Measurements from ENCODE around the gene TTLL7.
"Not testable (repeated sequence)": the region's sequence is repeated elsewhere in the genome, so short reads cannot be mapped to it uniquely, and the experiment has no call there.

TTLL7 gene

GRCh38 chr1:83932281-83932680, 66.7 kb downstream of the TTLL7 start:
- DNase-seq (ENCODE audit: low read depth, low spot score): no peak

- no peak for DNase-seq (ENCODE audit: low read depth, low spot score)
Measured at GRCh38 chr1:83931658-83932253, 67.2 kb downstream of the TTLL7 start.

- DNase-seq (ENCODE audit: low read depth, low spot score): no peak
Measured at GRCh38 chr1:83929184-83929583, 69.7 kb downstream of the TTLL7 start.

- no peak for DNase-seq (ENCODE audit: low read depth, low spot score)
Measured at GRCh38 chr1:83928396-83928795, 70.5 kb downstream of the TTLL7 start.

GRCh38 chr1:83927701-83928100, 71.2 kb downstream of the TTLL7 start:
- DNase-seq (ENCODE audit: low read depth, low spot score): no peak

- no peak for DNase-seq (ENCODE audit: low read depth, low spot score)
Measured at GRCh38 chr1:83927061-83927460, 71.9 kb downstream of the TTLL7 start.

GRCh38 chr1:83923553-83923952, 75.4 kb downstream of the TTLL7 start:
- no peak for DNase-seq (ENCODE audit: low read depth, low spot score)

GRCh38 chr1:83922431-83922830, 76.5 kb downstream of the TTLL7 start:
- DNase-seq (ENCODE audit: low read depth, low spot score): no peak

GRCh38 chr1:83920320-83920719, 78.6 kb downstream of the TTLL7 start:
- DNase-seq (ENCODE audit: low read depth, low spot score): no peak

GRCh38 chr1:83919872-83920271, 79.1 kb downstream of the TTLL7 start:
- no peak for DNase-seq (ENCODE audit: low read depth, low spot score)

- DNase-seq (ENCODE audit: low read depth, low spot score): no peak
Measured at GRCh38 chr1:83918688-83919285, 80.1 kb downstream of the TTLL7 start.

- no peak for DNase-seq (ENCODE audit: low read depth, low spot score)
Measured at GRCh38 chr1:83917959-83918358, 81.0 kb downstream of the TTLL7 start.

GRCh38 chr1:83916094-83916493, 82.8 kb downstream of the TTLL7 start:
- DNase-seq (ENCODE audit: low read depth, low spot score): not testable (repeated sequence)

GRCh38 chr1:83912876-83913275, 86.1 kb downstream of the TTLL7 start:
- no peak for DNase-seq (ENCODE audit: low read depth, low spot score)

- no peak for DNase-seq (ENCODE audit: low read depth, low spot score)
Measured at GRCh38 chr1:83910461-83910860, 88.5 kb downstream of the TTLL7 start.

- DNase-seq (ENCODE audit: low read depth, low spot score): no peak
Measured at GRCh38 chr1:83909687-83910086, 89.2 kb downstream of the TTLL7 start.

GRCh38 chr1:83905315-83905907, 93.5 kb downstream of the TTLL7 start:
- no peak for DNase-seq (ENCODE audit: low read depth, low spot score)

- DNase-seq (ENCODE audit: low read depth, low spot score): no peak
Measured at GRCh38 chr1:83901547-83902155, 97.3 kb downstream of the TTLL7 start.

- DNase-seq (ENCODE audit: low read depth, low spot score): no peak
Measured at GRCh38 chr1:83900524-83900923, 98.4 kb downstream of the TTLL7 start.

GRCh38 chr1:83897516-83897915, 101.4 kb downstream of the TTLL7 start:
- no peak for DNase-seq (ENCODE audit: low read depth, low spot score)

GRCh38 chr1:83896299-83896698, 102.6 kb downstream of the TTLL7 start:
- DNase-seq (ENCODE audit: low read depth, low spot score): no peak

GRCh38 chr1:83889707-83890106, 109.2 kb downstream of the TTLL7 start:
- no peak for DNase-seq (ENCODE audit: low read depth, low spot score)

- no peak for DNase-seq (ENCODE audit: low read depth, low spot score)
Measured at GRCh38 chr1:83887483-83887882, 111.4 kb downstream of the TTLL7 start.
